K562 (cell line): ENCODE measurements around the gene SFMBT2. TPM values are rescaled to one million over a fixed set of nuclear protein-coding genes. Genes with fewer than 3 reads are reported as not detected.
"Not testable (repeated sequence)": the region's sequence is repeated elsewhere in the genome, so short reads cannot be mapped to it uniquely, and the experiment has no call there.

Experiments used
- ATAC-seq: fragments of 200-7000 bp; cut with Tn5 transposase; 3 replicates; pipeline ENCODE4 v1.9.1; 2020; ENCODE audit warnings: moderate library complexity
- BruUV-seq: library from RNA; stranded (reverse); fragments of 400-500 nt; replicated peaks from 2 replicates; lab custom pipeline; 2021; lab: Mats Ljungman, UMichigan
- CTCF ChIA-PET: fragments of 300-600 bp; formaldehyde crosslinking; extraction: SDS; loops from one replicate; lab custom pipeline; 2021; ENCODE audit warnings: low intra/inter-chr PET ratio; lab: Yijun Ruan, JAX
- POLR2A ChIA-PET: fragments of 300-600, 350-650 bp; sonication (Branson Sonifier 250); formaldehyde crosslinking; extraction: SDS; loops from one replicate; lab custom pipeline; 2021; ENCODE audit warnings: antibody characterized with exemption, inconsistent platforms; lab: Yijun Ruan, JAX
- DNase-seq, 4 experiments: peaks; one replicate each; pipeline versions ENCODE4 v3.0.0 to v3.0.0-alpha.2; 2011 to 2018; ENCODE audit warnings: low spot score in 3 of 4, mixed read lengths in 3 of 4; ENCODE audit errors: extremely low read depth in 1 of 4
- FAIRE-seq: peaks from 2 replicates; lab custom pipeline; 2011; peaks lifted over from hg19 to GRCh38; lab: Jason Lieb, UNC
- H2AFZ ChIP-seq: 2 replicates; pipeline ENCODE4 v1.6.0; 2011; ENCODE audit warnings: low read depth, low read length, control low read depth, inconsistent platforms
- H3K27ac ChIP-seq: fragments of 200-600 bp; 3 replicates; pipeline ENCODE4 v1.8.0; 2011; ENCODE audit warnings: low read depth, mild to moderate bottlenecking, control low read depth, inconsistent platforms, low read length, moderate library complexity, mixed read lengths; ENCODE audit errors: extremely low read depth
- H3K27me3 ChIP-seq, 2 experiments: fragments of 300-600 bp in 1 of 2; 2 replicates in 1 of 2; 3 replicates in 1 of 2; pipeline versions ENCODE4 v1.6.0 to v1.8.0; 2011; ENCODE audit warnings: inconsistent platforms in 2 of 2, low read length in 2 of 2, mild to moderate bottlenecking in 1 of 2, mixed read lengths in 1 of 2, moderate library complexity in 1 of 2; ENCODE audit not compliant: control insufficient read depth in 2 of 2, insufficient read depth in 2 of 2
- H3K36me3 ChIP-seq: fragments of 300-600 bp; 3 replicates; pipeline ENCODE4 v1.8.0; 2011; ENCODE audit warnings: mild to moderate bottlenecking, low read length, inconsistent platforms; ENCODE audit not compliant: control insufficient read depth, insufficient read depth
- H3K4me1 ChIP-seq, 2 experiments: fragments of 200-600 bp in 1 of 2; replicated peaks in 1 of 2; 2 replicates in 1 of 2; 3 replicates in 1 of 2; pipeline versions ENCODE4 v1.5.1 to v1.8.0; 2011; ENCODE audit warnings: inconsistent platforms in 2 of 2, low read length in 2 of 2, mild to moderate bottlenecking in 1 of 2, mixed read lengths in 1 of 2, moderate library complexity in 1 of 2; ENCODE audit not compliant: control insufficient read depth in 2 of 2, insufficient read depth in 2 of 2
- H3K4me2 ChIP-seq: 2 replicates; pipeline ENCODE4 v1.6.1; 2011; ENCODE audit warnings: low read length, control low read depth, inconsistent platforms, mixed read lengths; ENCODE audit not compliant: insufficient read depth
- H3K4me3 ChIP-seq: fragments of 200-600 bp; sonication (generic), shearing (Covaris generic); 2 replicates; pipeline ENCODE4 v1.5.1; 2016; ENCODE audit warnings: control low read depth, inconsistent platforms
- H3K79me2 ChIP-seq: fragments of 200-600 bp; 3 replicates; pipeline ENCODE4 v1.8.0; 2011; ENCODE audit warnings: low read length, inconsistent platforms; ENCODE audit not compliant: control insufficient read depth, insufficient read depth
- H3K9ac ChIP-seq, 2 experiments: 2 replicates each; pipeline versions ENCODE4 v1.6.0 to v1.6.1; 2011; ENCODE audit warnings: low read depth in 2 of 2, low read length in 2 of 2, control low read depth in 1 of 2, inconsistent platforms in 1 of 2, mild to moderate bottlenecking in 1 of 2, mixed read lengths in 1 of 2; ENCODE audit not compliant: insufficient read depth in 1 of 2
- H3K9me1 ChIP-seq: one replicate; pipeline ENCODE4 v1.6.0; 2011; ENCODE audit warnings: inconsistent platforms, mild to moderate bottlenecking, low read length, moderate library complexity; ENCODE audit not compliant: control insufficient read depth, insufficient read depth
- H3K9me3 ChIP-seq: replicated peaks from 2 replicates; pipeline ENCODE4 v1.5.1; 2011; ENCODE audit warnings: low read depth, low read length, inconsistent platforms; ENCODE audit not compliant: control insufficient read depth, insufficient read depth
- H4K20me1 ChIP-seq: replicated peaks from 2 replicates; pipeline ENCODE4 v1.6.1; 2011; ENCODE audit warnings: low read length, inconsistent platforms, mixed read lengths; ENCODE audit not compliant: control insufficient read depth, insufficient read depth
- DACH1 ChIP-seq: fragments of 450-650 bp; IDR thresholded peaks from 2 replicates; pipeline ENCODE4 v1.6.1; 2018; ENCODE audit not compliant: partially characterized antibody
- FOXP1 ChIP-seq: sonication (generic); formaldehyde crosslinking; IDR thresholded peaks from 2 replicates; pipeline ENCODE4 v1.8.0; 2022; ENCODE audit warnings: mild to moderate bottlenecking, missing genetic modification reagents
- KAT8 ChIP-seq: fragments of 450-650 bp; IDR thresholded peaks from 2 replicates; pipeline ENCODE4 v1.6.1; 2016; ENCODE audit warnings: low read depth, mild to moderate bottlenecking
- KLF10 ChIP-seq: fragments of 250-450 bp; sonication (Bioruptor Pico); IDR thresholded peaks from 2 replicates; pipeline ENCODE4 v1.6.1; 2021; ENCODE audit warnings: matching md5 sums
- MCM5 ChIP-seq: fragments of 450-650 bp; IDR thresholded peaks from 2 replicates; pipeline ENCODE4 v1.6.1; 2016; ENCODE audit warnings: low read depth
- RAD51 ChIP-seq: fragments of 450-650 bp; IDR thresholded peaks from 2 replicates; pipeline ENCODE4 v1.7.1; 2016; ENCODE audit warnings: low read depth, mild to moderate bottlenecking, borderline replicate concordance
- SLC30A9 ChIP-seq: fragments of 250-450 bp; sonication (Bioruptor Pico); IDR thresholded peaks from 2 replicates; pipeline ENCODE4 v1.8.0; 2022; ENCODE audit warnings: mild to moderate bottlenecking, moderate library complexity
- SMARCA5 ChIP-seq: fragments of 450-650 bp; IDR thresholded peaks from 2 replicates; pipeline ENCODE4 v1.6.1; 2016
- SRF ChIP-seq, 2 experiments: fragments of 250-450, 450-650 bp in 1 of 2; sonication (Bioruptor Pico) in 1 of 2; sonication (generic) in 1 of 2; formaldehyde crosslinking; IDR thresholded peaks; 2 replicates each; pipeline versions ENCODE4 v1.5.0 to v1.5.1; 2020 to 2022; ENCODE audit warnings: mild to moderate bottlenecking in 1 of 2, missing genetic modification reagents in 1 of 2
- STAG1 ChIP-seq: sonication (generic); formaldehyde crosslinking; IDR thresholded peaks from 2 replicates; pipeline ENCODE4 v1.5.0; 2020; ENCODE audit warnings: missing genetic modification reagents, borderline replicate concordance
- TFAM ChIP-seq: fragments of 250-450 bp; sonication (Bioruptor Pico); conservative IDR thresholded peaks from 2 replicates; pipeline ENCODE4 v1.5.0; 2021; ENCODE audit warnings: mild to moderate bottlenecking, moderate library complexity
- TOE1 ChIP-seq, 2 experiments: fragments of 450-650 bp in 1 of 2; sonication (generic) in 1 of 2; formaldehyde crosslinking in 1 of 2; IDR thresholded peaks; 2 replicates each; pipeline versions ENCODE4 v1.7.1 to v1.8.0; 2016 to 2022; ENCODE audit warnings: borderline replicate concordance in 2 of 2, mild to moderate bottlenecking in 2 of 2, antibody characterized with exemption in 1 of 2, inconsistent platforms in 1 of 2, low read depth in 1 of 2, missing genetic modification reagents in 1 of 2, moderate library complexity in 1 of 2
- TRIM25 ChIP-seq: fragments of 450-650 bp; IDR thresholded peaks from 2 replicates; pipeline ENCODE4 v1.7.0; 2016; ENCODE audit warnings: borderline replicate concordance
- ZNF146 ChIP-seq: IDR thresholded peaks from one replicate; pipeline ENCODE4 v1.6.1; 2018; ENCODE audit warnings: missing compliant biosample characterization; ENCODE audit not compliant: unreplicated experiment
- ZNF212 ChIP-seq: fragments of 450-650 bp; formaldehyde crosslinking; IDR thresholded peaks from 2 replicates; pipeline ENCODE4 v1.4.0; 2020; ENCODE audit warnings: mild to moderate bottlenecking
- WGBS: fragments of 100-300 bp; shearing (Covaris generic); methylation state at CpG from one replicate; pipeline ENCODE4 v1.1.6; 2016; ENCODE audit warnings: low coverage, mixed read lengths; ENCODE audit not compliant: insufficient coverage; ENCODE audit errors: missing lambda C conversion rate; 5-methylcytosine and 5-hydroxymethylcytosine counted together
- in situ Hi-C: fragments of 300-500 bp; cut with MboI; formaldehyde crosslinking; loops from 4 replicates; pipeline ENCODE4 v1.15.0; 2018; ENCODE audit warnings: inconsistent platforms, mixed read lengths
- intact Hi-C: fragments of 100-400 bp; cut with micrococcal nuclease; formaldehyde crosslinking; loops from 2 replicates; pipeline ENCODE4 v1.14.2; 2022
- polyA plus RNA-seq, 8 experiments: library from polyadenylated mRNA; depleted of rRNA in 4 of 8; stranded (reverse) in 5 of 8; unstranded in 3 of 8; fragments of >200 nt; fragmentation: Nextera tagmentation in 2 of 8; fragmentation: Illumina TruSeq in 1 of 8; extraction: Ambion mirVana in 2 of 8; extraction: Trizol in 1 of 8; gene quantifications; 2 replicates each; pipeline versions ENCODE4 v1.2.1 to v1.2.3, GENCODE V29; 2011 to 2014; ENCODE audit warnings: inconsistent platforms in 1 of 8, missing spikeins in 1 of 8
- total RNA-seq, 7 experiments: library from RNA; depleted of rRNA in 6 of 7; stranded (reverse); fragments of >200 nt in 6 of 7; fragmentation: Illumina TruSeq in 2 of 7; extraction: Trizol in 2 of 7; gene quantifications; 2 replicates each; pipeline versions ENCODE4 v1.2.1 to v1.2.3, GENCODE V29; 2011 to 2021; ENCODE audit warnings: low replicate concordance in 1 of 7

The SFMBT2 gene
- total and polyA plus RNA-seq, 9 of the 15 experiments (the other 6 are each of a cell fraction or from before 2014, with no cell fraction given) = 1.2 to 13.6 (median 7.6) TPM

GRCh38 chr10:7299601-7300325, 111.1 kb downstream of the SFMBT2 start:
- 75% methylated on average over 7 of the region's 7 CpGs for WGBS
- H3K27ac ChIP-seq, DNase-seq, H3K4me3 ChIP-seq, FAIRE-seq, H3K4me1 ChIP-seq, H3K4me2 ChIP-seq, H4K20me1 ChIP-seq, in situ Hi-C loops, BruUV-seq: not testable (repeated sequence)
- TF ChIP-seq ZNF146 (CRISPR knock-in tag) = peak; percentile 74
- TF ChIP-seq, all 486 proteins: peak for 1; not testable (repeated sequence) for 485
- ATAC-seq, H3K27me3 ChIP-seq, H3K9ac ChIP-seq, H3K9me3 ChIP-seq, POLR2A ChIA-PET, H2AFZ ChIP-seq, CTCF ChIA-PET, H3K36me3 ChIP-seq, H3K9me1 ChIP-seq, intact Hi-C loops: not testable (repeated sequence)
- H3K79me2 ChIP-seq = peaks cover 83% of the 10 kb centered on the region

GRCh38 chr10:7298495-7298894, 112.3 kb downstream of the SFMBT2 start:
- H3K4me1 ChIP-seq = peaks cover 6 to 7% of the 10 kb centered on the region in 2 experiments; a peak in 3 of 5 replicates
- H3K9me3 ChIP-seq = no peaks in the 10 kb centered on the region
- H3K79me2 ChIP-seq = peaks cover 87% of the 10 kb centered on the region
- no peak for ATAC-seq
- no peaks in the 10 kb centered on the region for H3K27me3 ChIP-seq
- no peaks in the 10 kb centered on the region for H3K9me1 ChIP-seq
- H3K4me3 ChIP-seq = no peak overlapping the region
- ChIA-PET CTCF (no interaction called here), POLR2A (no interaction called here)
- no peak overlapping the region for H3K4me2 ChIP-seq
- in situ Hi-C loops = no loop called here
- no peak for DNase-seq
- no peak for FAIRE-seq
- 57% methylated on average over 7 of the region's 7 CpGs for whole genome bisulfite sequencing
- intact Hi-C loops = no loop called here
- H2AFZ ChIP-seq = no peak overlapping the region
- no peak overlapping the region for H3K27ac ChIP-seq
- H4K20me1 ChIP-seq = peaks cover 7% of the 10 kb centered on the region
- no peak overlapping the region for H3K9ac ChIP-seq
- peaks cover 2% of the 10 kb centered on the region; the same call in 1 of the 3 replicates for H3K36me3 ChIP-seq
- no TSS peak for BruUV-seq
- TF ChIP-seq RAD51 (no peak), FOXP1 (CRISPR knock-in tag) (no peak), KAT8 (no peak), TFAM (no peak), TOE1 (IDR thresholded peaks at IDR 0.05; ENCODE audit: borderline replicate concordance) (no peak), TOE1 (CRISPR knock-in tag; IDR thresholded peaks at IDR 0.05; ENCODE audit: borderline replicate concordance, low read depth) (no peak), SLC30A9 (CRISPR knock-in tag) (no peak), KLF10 (CRISPR knock-in tag) (no peak), ZNF212 (CRISPR knock-in tag) (no peak), MCM5 (no peak), SMARCA5 (no peak), STAG1 (CRISPR knock-in tag) (no peak), DACH1 (no peak), TRIM25 (no peak), SRF (CRISPR knock-in tag; IDR thresholded peaks at IDR 0.05) (no peak)
